Adipose tissue (tissue), 3 donors: ENCODE results near the gene LGALS14. TPM values are rescaled to one million over a fixed set of nuclear protein-coding genes. Genes with fewer than 3 reads are reported as not detected.
"Not testable (repeated sequence)": the region's sequence is repeated elsewhere in the genome, so short reads cannot be mapped to it uniquely, and the experiment has no call there.

Experiments
- H3K27ac ChIP-seq: one replicate; pipeline ENCODE4 v1.5.1; 2013; ENCODE audit warnings: low read depth, low read length
- WGBS, 3 donors: extraction: QIAGEN DNeasy Blood & Tissue Kit; methylation state at CpG; one replicate each; pipeline ENCODE4 v1.1.7; 2013; 5-methylcytosine and 5-hydroxymethylcytosine counted together
- polyA plus RNA-seq, 3 donors: library from polyadenylated mRNA; stranded (reverse); fragments of 200-250 nt; gene quantifications; one replicate each; pipeline ENCODE4 v1.2.3, GENCODE V29; 2013
- donor health status: healthy with polysubstance abuse.
- donor health status: Bipolar disorder and iron deficiency.
- donor health status: healthy.

The LGALS14 gene
- polyA plus RNA-seq, 3 donors: not detected

DNA sequence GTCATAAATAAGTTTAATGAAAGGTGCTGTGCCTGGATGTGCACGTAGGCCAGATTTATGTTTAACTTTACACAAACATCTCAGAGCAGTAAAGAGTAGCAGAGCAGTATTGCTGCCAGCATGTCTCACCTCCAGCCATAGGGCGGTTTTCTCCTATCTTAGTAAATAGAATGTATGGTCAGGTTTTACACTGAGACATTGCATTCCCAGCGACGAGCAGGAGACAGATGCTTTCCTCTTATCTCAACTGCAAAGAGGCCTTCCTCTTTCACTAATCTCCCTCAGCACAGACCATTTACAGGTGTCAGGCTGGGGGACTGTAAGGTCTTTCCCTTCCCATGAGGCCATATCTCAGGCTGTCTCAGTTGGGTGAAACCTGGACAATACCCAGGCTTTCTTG lies 15.6 kb upstream of the LGALS14 start:
- WGBS, 3 donors: 66 to 77% (median 75%) methylated on average over 4 of the region's 4 CpGs
- H3K27ac ChIP-seq: not testable (repeated sequence)

- 70 to 87% (median 82%) methylated on average over 3 of the region's 3 CpGs for WGBS, 3 donors
- H3K27ac ChIP-seq: no peak overlapping the region
Observed at GRCh38 chr19:39692166-39692565, 12.1 kb upstream of the LGALS14 start.

GRCh38 chr19:39692822-39693221 lies 11.5 kb upstream of the LGALS14 start:
- 58 to 67% (median 60%) methylated on average over 1 of the region's 1 CpG for WGBS, 3 donors
- no peak overlapping the region for H3K27ac ChIP-seq

- H3K27ac ChIP-seq: no peak overlapping the region
- WGBS, 3 donors: 53 to 86% (median 80%) methylated on average over 2 of the region's 2 CpGs
Observed at GRCh38 chr19:39695759-39696158, 8.5 kb upstream of the LGALS14 start.

DNA sequence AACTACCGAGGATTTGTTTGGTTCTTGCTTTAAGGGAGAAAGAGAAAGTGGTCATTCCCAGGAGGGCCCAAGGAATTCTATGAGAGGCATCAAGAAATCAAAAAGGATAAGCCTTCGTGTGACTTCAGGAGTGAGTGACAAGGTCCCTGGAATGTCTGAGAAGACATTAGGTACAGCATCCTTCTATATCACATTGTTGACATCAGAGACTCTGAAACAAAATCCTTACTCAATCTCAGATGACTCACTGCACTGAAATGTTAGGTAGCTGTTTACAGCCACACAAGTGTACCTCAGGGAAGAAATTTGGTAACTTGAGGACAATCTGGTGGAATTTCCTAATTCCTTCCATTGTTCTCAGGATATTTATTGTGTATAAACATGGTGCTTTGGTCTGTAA lies 7.9 kb upstream of the LGALS14 start:
- WGBS, 3 donors: 66 to 78% (median 71%) methylated on average over 2 of the region's 2 CpGs

GRCh38 chr19:39698535-39698934 lies 5.7 kb upstream of the LGALS14 start:
- H3K27ac ChIP-seq: no peak overlapping the region

More for the DNA sequence above, 7.9 kb upstream of the LGALS14 start:
- H3K27ac ChIP-seq: no peak overlapping the region

GRCh38 chr19:39701291-39701690 lies 3.0 kb upstream of the LGALS14 start:
- 69 to 82% (median 72%) methylated on average over 5 of the region's 5 CpGs for WGBS, 3 donors

GRCh38 chr19:39705578-39706188 lies 1.4 kb downstream of the LGALS14 start:
- WGBS, 3 donors: 49 to 73% (median 61%) methylated on average over 8 of the region's 8 CpGs
- no peak overlapping the region for H3K27ac ChIP-seq

More at GRCh38 chr19:39701291-39701690, 3.0 kb upstream of the LGALS14 start:
- H3K27ac ChIP-seq: no peak overlapping the region

GRCh38 chr19:39708594-39708993 lies 4.3 kb downstream of the LGALS14 start:
- WGBS, 3 donors: 69 to 88% (median 84%) methylated on average over 6 of the region's 6 CpGs
- H3K27ac ChIP-seq: no peak overlapping the region

DNA sequence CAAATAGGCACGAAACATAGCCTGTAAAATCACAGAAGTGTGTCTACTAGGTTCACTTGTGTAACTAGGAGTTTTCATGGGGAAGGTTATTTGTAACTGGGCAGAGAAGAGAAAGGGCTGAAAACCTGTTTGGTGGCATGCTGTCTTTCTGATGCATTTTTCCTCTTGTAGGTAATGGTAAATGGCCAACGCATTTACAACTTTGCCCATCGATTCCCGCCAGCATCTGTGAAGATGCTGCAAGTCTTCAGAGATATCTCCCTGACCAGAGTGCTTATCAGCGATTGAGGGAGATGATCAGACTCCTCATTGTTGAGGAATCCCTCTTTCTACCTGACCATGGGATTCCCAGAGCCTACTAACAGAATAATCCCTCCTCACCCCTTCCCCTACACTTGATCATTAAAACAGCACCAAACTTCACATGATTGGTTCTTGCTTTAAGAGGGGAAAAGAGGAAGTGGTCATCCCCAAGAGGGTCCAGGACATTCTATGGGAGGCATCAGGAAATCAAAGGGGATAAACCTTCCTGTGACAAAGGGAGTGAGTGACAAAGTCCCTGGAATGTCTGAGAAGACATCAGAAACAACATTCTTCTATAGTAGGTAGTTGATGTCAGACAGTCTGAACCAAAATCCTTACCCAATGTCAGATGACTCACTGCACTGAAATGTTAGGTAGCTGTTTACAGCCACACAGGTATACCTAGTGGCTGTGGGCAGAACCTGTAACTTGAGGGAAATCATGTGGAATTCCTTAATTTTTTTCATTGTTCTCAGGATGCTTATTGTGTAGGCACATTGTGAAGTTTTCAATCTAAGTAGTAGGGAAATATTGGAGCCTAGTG lies 5.0 kb downstream of the LGALS14 start:
- WGBS, 3 donors: 83 to 88% (median 84%) methylated on average over 5 of the region's 5 CpGs
- no peak overlapping the region for H3K27ac ChIP-seq

DNA sequence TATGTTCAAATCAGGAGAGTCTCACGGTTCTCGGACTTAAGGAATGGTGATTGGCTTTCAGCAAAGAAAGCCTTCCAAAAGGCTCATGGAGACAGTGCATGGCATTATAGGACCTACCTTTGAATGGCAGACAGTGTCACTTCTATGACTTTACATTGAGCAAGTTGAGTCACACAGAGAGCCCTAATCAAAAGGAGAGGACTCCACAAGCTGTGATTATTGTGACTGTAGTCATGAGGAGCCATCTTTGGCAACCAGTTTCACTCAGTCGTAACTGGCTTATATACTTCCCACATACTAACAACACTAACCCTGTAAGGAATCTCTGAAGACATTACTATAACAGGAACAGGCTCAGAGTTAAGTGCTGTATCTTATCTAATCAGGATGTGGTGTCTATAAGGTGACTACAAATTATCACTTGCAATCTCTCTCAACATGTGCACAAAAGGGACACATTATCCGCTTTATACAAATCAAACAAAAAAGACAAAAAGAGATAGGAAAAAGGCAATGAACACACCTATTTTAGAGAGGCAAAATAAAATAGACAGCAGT lies 6.1 kb downstream of the LGALS14 start:
- no peak overlapping the region for H3K27ac ChIP-seq
- WGBS, 3 donors: 81 to 87% (median 81%) methylated on average over 4 of the region's 4 CpGs

DNA sequence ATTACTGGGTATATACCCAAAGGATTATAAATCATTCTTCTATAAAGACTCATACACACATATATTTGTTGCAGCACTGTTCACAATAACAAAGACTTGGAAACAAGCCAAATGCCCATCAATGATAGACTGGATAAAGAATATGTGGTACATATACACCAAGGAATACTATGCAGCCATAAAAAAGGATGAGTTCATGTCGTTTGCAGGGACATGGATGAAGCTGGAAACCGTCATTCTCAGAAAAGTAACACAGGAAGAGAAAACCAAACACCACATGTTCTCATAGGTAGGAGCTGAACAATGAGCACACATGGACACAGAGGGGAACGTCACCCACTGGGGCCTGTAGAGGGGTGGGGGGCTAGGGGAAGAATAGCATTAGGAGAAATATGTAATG lies 15.9 kb downstream of the LGALS14 start:
- 63 to 90% (median 83%) methylated on average over 3 of the region's 3 CpGs for WGBS, 3 donors

GRCh38 chr19:39725995-39726394 lies 21.7 kb downstream of the LGALS14 start:
- H3K27ac ChIP-seq: no peak overlapping the region

More for the DNA sequence above, 15.9 kb downstream of the LGALS14 start:
- H3K27ac ChIP-seq: not testable (repeated sequence)

DNA sequence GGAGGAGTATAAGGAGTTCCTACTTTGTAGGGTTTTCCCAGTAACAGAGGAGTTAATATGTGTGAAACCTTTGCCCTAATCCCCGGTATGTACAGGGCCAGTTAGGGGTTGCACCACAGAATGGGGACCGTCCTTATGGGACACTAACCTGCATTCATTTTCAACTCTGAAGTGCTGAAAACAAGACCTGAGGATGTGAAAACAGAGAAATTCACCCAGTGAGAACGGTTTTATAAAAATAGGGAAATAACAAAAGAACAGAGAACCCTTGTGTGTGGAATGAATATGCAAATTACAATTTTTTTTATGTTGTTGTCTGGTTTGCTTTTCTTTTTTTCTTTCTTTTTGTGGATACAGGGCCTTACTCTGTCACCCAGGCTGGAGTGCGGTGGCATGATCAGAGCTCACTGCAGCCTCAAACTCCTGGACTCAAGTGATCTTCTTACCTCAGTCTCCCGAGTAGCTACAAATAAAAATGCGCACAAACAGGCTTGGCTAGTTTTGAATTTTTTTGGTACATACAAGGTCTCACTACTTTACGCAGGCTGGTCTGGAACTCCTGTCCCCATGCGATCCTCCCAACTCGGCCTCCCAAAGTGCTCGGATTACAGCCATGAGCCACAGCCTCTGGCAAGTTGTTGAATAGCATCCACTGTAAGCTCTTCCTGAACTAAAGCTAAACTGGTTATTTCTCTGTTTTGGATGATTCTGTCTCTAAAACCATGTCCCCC lies 23.0 kb downstream of the LGALS14 start:
- no peak overlapping the region for H3K27ac ChIP-seq
- 74 to 83% (median 78%) methylated on average over 10 of the region's 10 CpGs for WGBS, 3 donors

GRCh38 chr19:39728040-39728439 lies 23.8 kb downstream of the LGALS14 start:
- no peak overlapping the region for H3K27ac ChIP-seq
- WGBS, 3 donors: 48 to 86% (median 81%) methylated on average over 6 of the region's 6 CpGs

DNA sequence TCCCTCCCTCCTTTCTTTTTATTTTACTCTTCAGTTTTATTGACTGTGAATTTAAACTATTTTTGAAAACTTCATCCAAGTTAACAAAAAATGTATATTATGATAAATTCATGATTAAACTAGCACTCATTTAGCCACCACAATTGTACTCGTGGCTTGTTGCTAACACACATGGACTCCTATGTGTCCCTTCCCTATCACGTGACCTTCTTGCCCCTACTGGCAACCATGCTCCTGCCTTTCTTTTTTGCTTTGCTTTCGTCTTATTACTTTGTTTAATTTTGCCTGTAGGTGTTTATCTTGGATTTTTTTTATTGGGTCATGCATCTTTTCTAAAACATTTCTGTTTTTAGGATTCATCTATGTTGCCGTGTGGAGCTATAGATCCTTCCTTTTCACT lies 25.3 kb downstream of the LGALS14 start:
- H3K27ac ChIP-seq: no peak overlapping the region
- WGBS, 3 donors: 53 to 60% (median 57%) methylated on average over 4 of the region's 4 CpGs

- 84 to 93% (median 88%) methylated on average over 1 of the region's 1 CpG for WGBS, 3 donors
- no peak overlapping the region for H3K27ac ChIP-seq
Observed at GRCh38 chr19:39731685-39732084, 27.4 kb downstream of the LGALS14 start.

GRCh38 chr19:39733841-39734240 lies 29.6 kb downstream of the LGALS14 start:
- H3K27ac ChIP-seq: no peak overlapping the region
- WGBS, 3 donors: 86 to 90% (median 89%) methylated on average over 2 of the region's 2 CpGs

GRCh38 chr19:39735688-39736087 lies 31.4 kb downstream of the LGALS14 start:
- H3K27ac ChIP-seq: no peak overlapping the region
- 36 to 70% (median 38%) methylated on average over 3 of the region's 3 CpGs for WGBS, 3 donors
